Measurements from ENCODE around the gene TRAPPC2. TPM values are rescaled to one million over a fixed set of nuclear protein-coding genes. Genes with fewer than 3 reads are reported as not detected.

The TRAPPC2 gene
- total and polyA plus RNA-seq, 5 experiments from 2014 or later: 25.7 to 51.5 (median 34.3) TPM

DNA sequence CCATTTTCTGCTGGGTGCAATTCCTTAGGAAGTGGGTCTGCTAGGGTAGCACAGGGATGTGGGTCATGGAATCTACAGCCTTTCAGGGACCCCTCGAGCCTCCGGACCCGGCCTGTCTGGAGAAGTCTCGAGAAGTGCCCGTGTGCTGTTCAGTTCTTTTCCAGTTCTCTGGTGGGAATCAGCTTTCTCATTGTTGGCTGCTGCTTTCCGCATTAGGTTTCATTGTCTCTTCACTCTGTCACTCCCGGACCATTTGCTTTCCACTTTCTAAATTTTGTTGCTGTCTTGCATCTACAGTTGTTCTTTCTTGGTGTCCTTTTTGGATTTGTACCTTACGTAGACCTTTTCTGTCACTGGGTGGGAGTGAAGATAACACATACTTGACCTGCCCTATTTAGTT lies 39.4 kb downstream of the TRAPPC2 start:
- Mint-ChIP-seq H3K36me3 (peaks cover 0 to 6% (median 5%) of the 10 kb centered on the region in 3 donors), H3K4me1 (peaks cover 24 to 88% (median 68%) of the 10 kb centered on the region in 4 donors), H3K27ac (peak overlapping the region in 6 of 10 donors; percentile 15 to 82 (median 38)), H3K4me3 (peak overlapping the region in 6 of 10 donors; percentile 2 to 27 (median 14)), H3K27me3 (no peaks in the 10 kb centered on the region), H3K9me3 (no peaks in the 10 kb centered on the region)
- POLR2A ChIA-PET: interaction anchor here (2.4 kb wide), 1 partner anchor 40 kb away, joined by 8 read pairs; the partner anchor contains the start of genes OFD1 and TRAPPC2
- no peak for ATAC-seq
- no peak for DNase-seq

GRCh38 chrX:13694359-13694758 lies 40.1 kb downstream of the TRAPPC2 start:
- H3K36me3 Mint-ChIP-seq: peaks cover 0 to 6% (median 5%) of the 10 kb centered on the region in 3 donors
- no peak for DNase-seq
- ATAC-seq: no peak
- no peaks in the 10 kb centered on the region for H3K9me3 Mint-ChIP-seq
- POLR2A ChIA-PET: interaction anchor here (0.7 to 2.4 kb wide), 2 partner anchors 19 to 40 kb away, joined by 3 to 8 read pairs; partner anchors contain the start of genes OFD1 and TRAPPC2
- H3K27ac Mint-ChIP-seq: peak overlapping the region in 1 of 10 donors; percentile 43
- no peaks in the 10 kb centered on the region for H3K27me3 Mint-ChIP-seq
- no peak overlapping the region for H3K4me3 Mint-ChIP-seq
- peaks cover 22 to 85% (median 66%) of the 10 kb centered on the region in 4 donors for H3K4me1 Mint-ChIP-seq

GRCh38 chrX:13693341-13693961 lies 41.0 kb downstream of the TRAPPC2 start:
- peaks cover 24 to 77% (median 63%) of the 10 kb centered on the region in 4 donors for H3K4me1 Mint-ChIP-seq
- DNase-seq (no peak), ATAC-seq (no peak)
- POLR2A ChIA-PET: interaction anchor here (0.7 to 2.4 kb wide), 2 partner anchors 20 to 41 kb away, joined by 3 to 8 read pairs; partner anchors contain the start of genes OFD1 and TRAPPC2
- H3K27ac Mint-ChIP-seq: peak overlapping the region in 9 of 10 donors; percentile 1 to 85 (median 32)
- H3K36me3 Mint-ChIP-seq: peaks cover 0 to 6% (median 5%) of the 10 kb centered on the region in 3 donors
- H3K4me3 Mint-ChIP-seq: peak overlapping the region in 8 of 10 donors; percentile 7 to 71 (median 28)
- H3K27me3 Mint-ChIP-seq: no peaks in the 10 kb centered on the region
- H3K9me3 Mint-ChIP-seq: peaks cover 0 to 3% (median 0%) of the 10 kb centered on the region in 9 donors

GRCh38 chrX:13692771-13693231 lies 41.6 kb downstream of the TRAPPC2 start:
- H3K4me3 Mint-ChIP-seq: peak overlapping the region in 8 of 10 donors; percentile 15 to 71 (median 30)

DNA sequence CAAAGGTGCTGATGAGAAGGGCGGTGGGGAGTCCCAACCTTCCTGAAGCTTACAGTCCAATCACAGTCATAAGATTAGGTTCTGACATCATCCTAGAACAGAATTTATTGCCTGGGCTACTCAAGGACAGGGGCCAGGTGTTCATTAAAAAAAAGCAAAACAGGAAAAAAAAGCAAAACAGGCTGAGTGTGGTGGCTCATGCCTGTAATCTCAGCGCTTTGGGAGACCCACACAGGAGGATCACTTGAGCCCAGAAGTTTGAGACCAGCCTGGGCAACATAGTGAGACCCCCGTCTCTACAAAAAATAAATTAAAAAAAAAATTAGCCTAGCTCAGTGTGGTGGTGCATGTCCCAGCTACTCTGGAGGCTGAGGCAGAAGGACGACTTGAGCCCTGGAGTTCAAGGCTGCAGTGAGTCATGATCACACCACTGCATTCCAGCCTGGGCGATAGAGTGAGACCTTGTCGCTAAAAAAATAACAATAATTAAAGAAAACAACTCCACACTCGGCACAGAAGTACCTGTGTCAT lies 42.5 kb downstream of the TRAPPC2 start:
- peaks cover 0 to 6% (median 5%) of the 10 kb centered on the region in 3 donors for H3K36me3 Mint-ChIP-seq
- no peaks in the 10 kb centered on the region for H3K27me3 Mint-ChIP-seq
- peak overlapping the region in 6 of 10 donors; percentile 14 to 72 (median 29) for H3K4me3 Mint-ChIP-seq
- ATAC-seq (no peak), DNase-seq (no peak)
- H3K4me1 Mint-ChIP-seq: peaks cover 26 to 75% (median 60%) of the 10 kb centered on the region in 4 donors
- H3K9me3 Mint-ChIP-seq: peaks cover 0 to 4% (median 0%) of the 10 kb centered on the region in 9 donors
- POLR2A ChIA-PET: interaction anchor here (1.2 kb wide), 2 partner anchors 33 to 43 kb away, joined by 4 read pairs; partner anchors contain the start of genes OFD1 and TRAPPC2
- peak overlapping the region in 9 of 10 donors; percentile 15 to 91 (median 66) for H3K27ac Mint-ChIP-seq

More at GRCh38 chrX:13692771-13693231, 41.6 kb downstream of the TRAPPC2 start:
- Mint-ChIP-seq H3K4me1 (peaks cover 26 to 77% (median 66%) of the 10 kb centered on the region in 4 donors), H3K27me3 (no peaks in the 10 kb centered on the region), H3K27ac (peak overlapping the region in 8 of 10 donors; percentile 1 to 88 (median 67)), H3K36me3 (peaks cover 0 to 6% (median 5%) of the 10 kb centered on the region in 3 donors), H3K9me3 (peaks cover 0 to 4% (median 0%) of the 10 kb centered on the region in 9 donors)
- DNase-seq (no peak), ATAC-seq (no peak)
- POLR2A ChIA-PET: no interaction called here

DNA sequence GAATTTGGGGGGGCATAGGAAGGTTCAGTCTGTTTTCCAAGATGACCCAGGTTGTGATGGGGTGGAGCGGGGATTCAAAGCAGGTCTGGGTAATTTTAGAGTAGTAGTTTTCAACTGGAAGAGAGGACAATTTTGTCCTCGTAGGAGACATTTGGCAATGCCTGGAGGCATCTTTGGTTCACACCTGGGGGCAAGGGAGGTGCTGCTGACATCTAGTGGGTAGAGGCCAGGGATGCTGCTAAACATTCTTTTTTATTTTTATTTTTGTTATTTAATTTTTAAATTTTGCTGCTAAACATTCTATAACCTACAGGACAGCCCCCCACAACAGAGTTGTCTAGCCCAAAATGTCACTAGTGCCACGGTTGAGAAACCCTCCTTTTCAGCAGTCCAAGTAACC lies 43.6 kb downstream of the TRAPPC2 start:
- Mint-ChIP-seq H3K36me3 (peaks cover 0 to 6% (median 5%) of the 10 kb centered on the region in 3 donors), H3K27ac (peak overlapping the region in 7 of 10 donors; percentile 78 to 99 (median 95)), H3K4me1 (peaks cover 23 to 67% (median 51%) of the 10 kb centered on the region in 4 donors), H3K4me3 (peak overlapping the region; percentile 84 to 96 (median 92)), H3K9me3 (peaks cover 0 to 4% (median 0%) of the 10 kb centered on the region in 9 donors), H3K27me3 (no peaks in the 10 kb centered on the region)
- ATAC-seq (no peak), DNase-seq (peak in 2 of 10 donors; percentile 16 to 23)
- POLR2A ChIA-PET: no interaction called here

DNA sequence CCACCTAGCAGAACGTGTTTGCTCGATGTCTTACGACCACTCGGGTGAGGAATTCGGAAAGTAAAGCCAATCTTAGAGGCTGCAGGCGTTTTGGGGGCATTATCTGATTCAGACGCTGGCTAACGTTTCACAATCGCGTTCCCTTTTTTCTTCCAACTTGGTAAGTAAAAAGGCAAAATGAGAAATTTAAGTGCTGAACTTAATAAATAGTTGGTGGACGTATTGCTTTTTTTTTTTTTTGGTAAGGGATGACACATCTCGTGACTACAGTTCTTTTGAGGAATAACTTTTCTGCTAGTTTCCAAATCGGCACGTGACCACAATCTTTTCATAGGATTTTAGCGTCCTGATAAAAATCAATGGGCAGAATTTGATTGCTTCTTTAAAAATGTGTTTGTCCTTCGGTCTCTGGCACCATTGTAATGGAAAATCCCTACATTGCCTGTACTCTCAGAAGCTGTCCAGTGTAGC lies 44.6 kb downstream of the TRAPPC2 start:
- H3K27ac Mint-ChIP-seq: peak overlapping the region; percentile 82 to 99 (median 94)
- peaks cover 0 to 4% (median 0%) of the 10 kb centered on the region in 9 donors for H3K9me3 Mint-ChIP-seq
- H3K27me3 Mint-ChIP-seq: no peaks in the 10 kb centered on the region
- POLR2A ChIA-PET: interaction anchor here (0.7 to 2.2 kb wide), 5 partner anchors 20 to 45 kb away, joined by 3 to 31 read pairs (median 8); partner anchors contain the start of genes OFD1, TCEANC and TRAPPC2
- peaks cover 16 to 63% (median 40%) of the 10 kb centered on the region in 4 donors for H3K4me1 Mint-ChIP-seq
- no peak for DNase-seq
- H3K36me3 Mint-ChIP-seq: no peaks in the 10 kb centered on the region
- H3K4me3 Mint-ChIP-seq: peak overlapping the region; percentile 84 to 96 (median 92)
- no peak for ATAC-seq

- H3K9me3 Mint-ChIP-seq: peaks cover 0 to 4% (median 0%) of the 10 kb centered on the region in 9 donors
- peak; percentile 65 to 84 (median 76) for DNase-seq
- POLR2A ChIA-PET: interaction anchor here (0.7 to 2.2 kb wide), 6 partner anchors 20 to 46 kb away, joined by 3 to 31 read pairs (median 6); partner anchors contain the start of genes OFD1, TCEANC and TRAPPC2
- no peaks in the 10 kb centered on the region for H3K27me3 Mint-ChIP-seq
- H3K27ac Mint-ChIP-seq: peak within 1 kb of the TSS; percentile 83 to 99 (median 95)
- H3K4me1 Mint-ChIP-seq: peaks cover 16 to 57% (median 36%) of the 10 kb centered on the region in 4 donors
- ATAC-seq: peak; percentile 91 to 94
- H3K4me3 Mint-ChIP-seq: peak within 1 kb of the TSS; percentile 84 to 96 (median 92)
- H3K36me3 Mint-ChIP-seq: no peaks in the 10 kb centered on the region
Measured at GRCh38 chrX:13688958-13689740, 45.3 kb downstream of the TRAPPC2 start, which contains the start of gene RAB9A. TSS of gene RAB9A (plus strand) at chrX:13689128. CDS start at chrX:13708747, 19,619 bp downstream.

GRCh38 chrX:13688384-13688957 lies 45.9 kb downstream of the TRAPPC2 start:
- H3K4me3 Mint-ChIP-seq: peak overlapping the region; percentile 84 to 96 (median 92)
- peaks cover 0 to 4% (median 0%) of the 10 kb centered on the region in 9 donors for H3K9me3 Mint-ChIP-seq
- no peaks in the 10 kb centered on the region for H3K36me3 Mint-ChIP-seq
- peak overlapping the region; percentile 83 to 99 (median 95) for H3K27ac Mint-ChIP-seq
- DNase-seq (peak in 1 of 10 donors; percentile 5), ATAC-seq (peak; percentile 21 to 27)
- peaks cover 16 to 50% (median 32%) of the 10 kb centered on the region in 4 donors for H3K4me1 Mint-ChIP-seq
- no peaks in the 10 kb centered on the region for H3K27me3 Mint-ChIP-seq
- POLR2A ChIA-PET: interaction anchor here (1.0 to 2.2 kb wide), 6 partner anchors 33 to 342 kb away, joined by 3 to 31 read pairs (median 6); partner anchors contain the start of genes GEMIN8, OFD1, TCEANC and TRAPPC2

GRCh38 chrX:13687203-13687602 lies 47.2 kb downstream of the TRAPPC2 start:
- H3K9me3 Mint-ChIP-seq: peaks cover 0 to 4% (median 0%) of the 10 kb centered on the region in 9 donors
- no peak overlapping the region for H3K4me3 Mint-ChIP-seq
- H3K36me3 Mint-ChIP-seq: no peaks in the 10 kb centered on the region
- peaks cover 10 to 38% (median 20%) of the 10 kb centered on the region in 4 donors for H3K4me1 Mint-ChIP-seq
- H3K27me3 Mint-ChIP-seq: no peaks in the 10 kb centered on the region
- ATAC-seq (no peak), DNase-seq (no peak)
- POLR2A ChIA-PET: interaction anchor here (0.6 to 1.5 kb wide), 3 partner anchors 48 to 896 kb away, joined by 3 to 6 read pairs (median 4); partner anchors contain the start of genes GEMIN8, OFD1, PRPS2 and TRAPPC2
- H3K27ac Mint-ChIP-seq: peak overlapping the region in 4 of 10 donors; percentile 43 to 95 (median 94)

All from naive thymus-derived CD8-positive, alpha-beta T cell (primary cell).